MM.1S (cell line): ENCODE results near the gene PDCD1.

Experiments
- DNase-seq: peaks from one replicate; pipeline ENCODE4 v3.0.0-alpha.2; 2015
- H2AFZ ChIP-seq: fragments of 300-600 bp; sonication (generic); 2 replicates; pipeline ENCODE4 v1.6.0; 2016; ENCODE audit warnings: antibody characterized with exemption, low read length
- H3F3A ChIP-seq: fragments of 300-600 bp; sonication (generic); 2 replicates; pipeline ENCODE4 v1.6.1; 2016; ENCODE audit warnings: mild to moderate bottlenecking, antibody characterized with exemption, low read length, moderate library complexity, mixed read lengths; ENCODE audit not compliant: insufficient read depth
- H3K27ac ChIP-seq: fragments of 300-600 bp; sonication (generic); 2 replicates; pipeline ENCODE4 v1.5.1; 2016; ENCODE audit warnings: mild to moderate bottlenecking, low read length
- H3K27me3 ChIP-seq: fragments of 300-600 bp; sonication (generic); replicated peaks from 2 replicates; pipeline ENCODE4 v1.6.0; 2016; ENCODE audit warnings: low read length; ENCODE audit not compliant: insufficient read depth
- H3K36me3 ChIP-seq: fragments of 300-600 bp; sonication (generic); replicated peaks from 2 replicates; pipeline ENCODE4 v1.6.1; 2016; ENCODE audit warnings: mild to moderate bottlenecking, low read length, mixed read lengths; ENCODE audit not compliant: insufficient read depth
- H3K4me1 ChIP-seq: fragments of 300-600 bp; sonication (generic); 2 replicates; pipeline ENCODE4 v1.6.1; 2016; ENCODE audit warnings: low read length, mixed read lengths
- H3K4me2 ChIP-seq: fragments of 300-600 bp; sonication (generic); 2 replicates; pipeline ENCODE4 v1.6.0; 2016; ENCODE audit warnings: low read depth, low read length
- H3K4me3 ChIP-seq: fragments of 300-600 bp; sonication (generic); 2 replicates; pipeline ENCODE4 v1.5.1; 2016; ENCODE audit warnings: low read length, mixed read lengths
- H3K79me2 ChIP-seq: fragments of 300-600 bp; sonication (generic); 2 replicates; pipeline ENCODE4 v1.6.1; 2016; ENCODE audit warnings: mixed run types, low read length, mixed read lengths
- H3K9ac ChIP-seq: fragments of 300-600 bp; sonication (generic); 2 replicates; pipeline ENCODE4 v1.6.1; 2016; ENCODE audit warnings: low read length, mixed read lengths
- H3K9me2 ChIP-seq: fragments of 300-600 bp; sonication (generic); replicated peaks from 2 replicates; pipeline ENCODE4 v1.6.1; 2016; ENCODE audit warnings: mild to moderate bottlenecking, low read length, mixed read lengths; ENCODE audit not compliant: insufficient read depth
- H3K9me3 ChIP-seq: fragments of 300-600 bp; sonication (generic); replicated peaks from 2 replicates; pipeline ENCODE4 v1.6.1; 2016; ENCODE audit warnings: mild to moderate bottlenecking, low read length, mixed read lengths; ENCODE audit not compliant: insufficient read depth
- H4K20me1 ChIP-seq: fragments of 300-600 bp; sonication (generic); 2 replicates; pipeline ENCODE4 v1.6.1; 2016; ENCODE audit warnings: mild to moderate bottlenecking, low read length, moderate library complexity, mixed read lengths; ENCODE audit not compliant: insufficient read depth
- CTCF ChIP-seq: fragments of 300-600 bp; sonication (generic); IDR thresholded peaks from 2 replicates; pipeline ENCODE4 v1.5.1; 2016; ENCODE audit warnings: antibody characterized with exemption, low read length, mixed read lengths
- EZH2 ChIP-seq: fragments of 300-600 bp; sonication (generic); optimal IDR thresholded peaks from 2 replicates; pipeline ENCODE3; 2017; ENCODE audit warnings: low read depth, mild to moderate bottlenecking, antibody characterized with exemption, low read length, mixed read lengths
- EZH2phosphoT487 ChIP-seq: fragments of 300-600 bp; sonication (generic); IDR thresholded peaks from 2 replicates; pipeline ENCODE4 v1.6.1; 2018; ENCODE audit warnings: antibody characterized with exemption, low read length

Gene PDCD1

GRCh38 chr2:241804326-241805229, 54.1 kb downstream of the PDCD1 start:
- DNase-seq: no peak
- no peak overlapping the region for H3K9ac ChIP-seq

GRCh38 chr2:241803387-241804325, 55.0 kb downstream of the PDCD1 start:
- Histone ChIP-seq H3K27me3 (peaks cover 19% of the 10 kb centered on the region), H3K4me1 (no peaks in the 10 kb centered on the region), H3K79me2 (no peaks in the 10 kb centered on the region), H3K36me3 (no peaks in the 10 kb centered on the region), H3K9me2 (no peaks in the 10 kb centered on the region), H3K4me3 (no peak overlapping the region), H4K20me1 (no peaks in the 10 kb centered on the region), H3K4me2 (no peak overlapping the region), H3K9ac (no peak overlapping the region), H2AFZ (no peak overlapping the region), H3F3A (no peaks in the 10 kb centered on the region), H3K27ac (no peak overlapping the region), H3K9me3 (no peaks in the 10 kb centered on the region)
- no peak for TF ChIP-seq CTCF
- TF ChIP-seq EZH2phosphoT487: no peak
- no peak for TF ChIP-seq EZH2
- DNase-seq: no peak

More at GRCh38 chr2:241804326-241805229, 54.1 kb downstream of the PDCD1 start:
- Histone ChIP-seq H2AFZ (no peak overlapping the region), H3K9me3 (no peaks in the 10 kb centered on the region), H3K27ac (no peak overlapping the region), H3K9me2 (no peaks in the 10 kb centered on the region), H3K4me3 (no peak overlapping the region), H3K36me3 (no peaks in the 10 kb centered on the region), H3K27me3 (peaks cover 28% of the 10 kb centered on the region), H3F3A (no peaks in the 10 kb centered on the region), H3K4me1 (no peaks in the 10 kb centered on the region), H4K20me1 (no peaks in the 10 kb centered on the region), H3K4me2 (no peak overlapping the region), H3K79me2 (no peaks in the 10 kb centered on the region)
- TF ChIP-seq CTCF (no peak), EZH2 (no peak)

- Histone ChIP-seq H2AFZ (no peak overlapping the region), H3K27me3 (peaks cover 25% of the 10 kb centered on the region), H3F3A (no peaks in the 10 kb centered on the region), H3K9ac (no peak overlapping the region), H3K9me2 (no peaks in the 10 kb centered on the region), H3K9me3 (no peaks in the 10 kb centered on the region), H3K4me1 (no peaks in the 10 kb centered on the region), H3K36me3 (no peaks in the 10 kb centered on the region), H3K27ac (no peak overlapping the region), H3K4me3 (no peak overlapping the region), H3K79me2 (no peaks in the 10 kb centered on the region), H4K20me1 (no peaks in the 10 kb centered on the region), H3K4me2 (no peak overlapping the region)
- TF ChIP-seq EZH2phosphoT487 (no peak), CTCF (no peak), EZH2 (no peak)
- DNase-seq: no peak
Measured at GRCh38 chr2:241802421-241803318, 56.0 kb downstream of the PDCD1 start.
